K562 (cell line): Measurements from ENCODE around the gene TRAF3IP1. TPM values are rescaled to one million over a fixed set of nuclear protein-coding genes. Genes with fewer than 3 reads are reported as not detected.
A peak's percentile ranks its signal among the peaks of the same experiment; 100 is the strongest.

ENCODE experiments used
- ATAC-seq: fragments of 200-7000 bp; cut with Tn5 transposase; 3 replicates; pipeline ENCODE4 v1.9.1; 2020; ENCODE audit warnings: moderate library complexity
- BruUV-seq: library from RNA; stranded (reverse); fragments of 400-500 nt; replicated peaks from 2 replicates; lab custom pipeline; 2021; lab: Mats Ljungman, UMichigan
- CTCF ChIA-PET: fragments of 300-600 bp; formaldehyde crosslinking; extraction: SDS; loops from one replicate; lab custom pipeline; 2021; ENCODE audit warnings: low intra/inter-chr PET ratio; lab: Yijun Ruan, JAX
- POLR2A ChIA-PET: fragments of 300-600, 350-650 bp; sonication (Branson Sonifier 250); formaldehyde crosslinking; extraction: SDS; loops from one replicate; lab custom pipeline; 2021; ENCODE audit warnings: antibody characterized with exemption, inconsistent platforms; lab: Yijun Ruan, JAX
- DNase-seq, 4 experiments: peaks; one replicate each; pipeline versions ENCODE4 v3.0.0 to v3.0.0-alpha.2; 2011 to 2018; ENCODE audit warnings: low spot score in 3 of 4, mixed read lengths in 3 of 4; ENCODE audit errors: extremely low read depth in 1 of 4
- FAIRE-seq: peaks from 2 replicates; lab custom pipeline; 2011; peaks lifted over from hg19 to GRCh38; lab: Jason Lieb, UNC
- H2AFZ ChIP-seq: 2 replicates; pipeline ENCODE4 v1.6.0; 2011; ENCODE audit warnings: low read depth, low read length, control low read depth, inconsistent platforms
- H3K27ac ChIP-seq: fragments of 200-600 bp; 3 replicates; pipeline ENCODE4 v1.8.0; 2011; ENCODE audit warnings: low read depth, mild to moderate bottlenecking, control low read depth, inconsistent platforms, low read length, moderate library complexity, mixed read lengths; ENCODE audit errors: extremely low read depth
- H3K27me3 ChIP-seq, 2 experiments: fragments of 300-600 bp in 1 of 2; 2 replicates in 1 of 2; 3 replicates in 1 of 2; pipeline versions ENCODE4 v1.6.0 to v1.8.0; 2011; ENCODE audit warnings: inconsistent platforms in 2 of 2, low read length in 2 of 2, mild to moderate bottlenecking in 1 of 2, mixed read lengths in 1 of 2, moderate library complexity in 1 of 2; ENCODE audit not compliant: control insufficient read depth in 2 of 2, insufficient read depth in 2 of 2
- H3K36me3 ChIP-seq: fragments of 300-600 bp; 3 replicates; pipeline ENCODE4 v1.8.0; 2011; ENCODE audit warnings: mild to moderate bottlenecking, low read length, inconsistent platforms; ENCODE audit not compliant: control insufficient read depth, insufficient read depth
- H3K4me1 ChIP-seq, 2 experiments: fragments of 200-600 bp in 1 of 2; replicated peaks in 1 of 2; 2 replicates in 1 of 2; 3 replicates in 1 of 2; pipeline versions ENCODE4 v1.5.1 to v1.8.0; 2011; ENCODE audit warnings: inconsistent platforms in 2 of 2, low read length in 2 of 2, mild to moderate bottlenecking in 1 of 2, mixed read lengths in 1 of 2, moderate library complexity in 1 of 2; ENCODE audit not compliant: control insufficient read depth in 2 of 2, insufficient read depth in 2 of 2
- H3K4me2 ChIP-seq: 2 replicates; pipeline ENCODE4 v1.6.1; 2011; ENCODE audit warnings: low read length, control low read depth, inconsistent platforms, mixed read lengths; ENCODE audit not compliant: insufficient read depth
- H3K4me3 ChIP-seq: fragments of 200-600 bp; sonication (generic), shearing (Covaris generic); 2 replicates; pipeline ENCODE4 v1.5.1; 2016; ENCODE audit warnings: control low read depth, inconsistent platforms
- H3K79me2 ChIP-seq: fragments of 200-600 bp; 3 replicates; pipeline ENCODE4 v1.8.0; 2011; ENCODE audit warnings: low read length, inconsistent platforms; ENCODE audit not compliant: control insufficient read depth, insufficient read depth
- H3K9ac ChIP-seq, 2 experiments: 2 replicates each; pipeline versions ENCODE4 v1.6.0 to v1.6.1; 2011; ENCODE audit warnings: low read depth in 2 of 2, low read length in 2 of 2, control low read depth in 1 of 2, inconsistent platforms in 1 of 2, mild to moderate bottlenecking in 1 of 2, mixed read lengths in 1 of 2; ENCODE audit not compliant: insufficient read depth in 1 of 2
- H3K9me1 ChIP-seq: one replicate; pipeline ENCODE4 v1.6.0; 2011; ENCODE audit warnings: inconsistent platforms, mild to moderate bottlenecking, low read length, moderate library complexity; ENCODE audit not compliant: control insufficient read depth, insufficient read depth
- H3K9me3 ChIP-seq: replicated peaks from 2 replicates; pipeline ENCODE4 v1.5.1; 2011; ENCODE audit warnings: low read depth, low read length, inconsistent platforms; ENCODE audit not compliant: control insufficient read depth, insufficient read depth
- H4K20me1 ChIP-seq: replicated peaks from 2 replicates; pipeline ENCODE4 v1.6.1; 2011; ENCODE audit warnings: low read length, inconsistent platforms, mixed read lengths; ENCODE audit not compliant: control insufficient read depth, insufficient read depth
- C11orf30 ChIP-seq: fragments of 450-650 bp; IDR thresholded peaks from 2 replicates; pipeline ENCODE4 v1.6.1; 2016; ENCODE audit warnings: low read depth, mild to moderate bottlenecking
- CHCHD3 ChIP-seq: fragments of 250-450 bp; sonication (Bioruptor Pico); IDR thresholded peaks from 2 replicates; pipeline ENCODE4 v2.1.2; 2022; ENCODE audit warnings: mild to moderate bottlenecking
- CREB1 ChIP-seq, 2 experiments: sonication (generic) in 1 of 2; formaldehyde crosslinking in 1 of 2; IDR thresholded peaks; 2 replicates each; pipeline versions ENCODE4 v1.6.1 to v1.8.0; 2012 to 2022; ENCODE audit warnings: inconsistent platforms in 1 of 2, mild to moderate bottlenecking in 1 of 2, missing genetic modification reagents in 1 of 2, moderate library complexity in 1 of 2
- ELF1 ChIP-seq: fragments of 200-800 bp; sonication (Bioruptor generic); IDR thresholded peaks from 2 replicates; pipeline ENCODE4 v1.6.1; 2016; ENCODE audit warnings: missing genetic modification characterization, missing compliant biosample characterization
- ETS2 ChIP-seq: IDR thresholded peaks from 2 replicates; pipeline ENCODE4 v1.6.1; 2016; ENCODE audit warnings: borderline replicate concordance, missing genetic modification characterization, mild to moderate bottlenecking, moderate library complexity, missing compliant biosample characterization; ENCODE audit not compliant: poor library complexity, severe bottlenecking
- HMG20A ChIP-seq: fragments of 450-650 bp; formaldehyde crosslinking; conservative IDR thresholded peaks from 2 replicates; pipeline ENCODE4 v1.4.0; 2020; ENCODE audit warnings: mild to moderate bottlenecking, mixed read lengths
- HNRNPK ChIP-seq: fragments of 200-400 bp; formaldehyde crosslinking; IDR thresholded peaks from one replicate; pipeline ENCODE4 v1.6.1; 2018; ENCODE audit warnings: mild to moderate bottlenecking, low read depth, low read length; ENCODE audit not compliant: poor library complexity, severe bottlenecking
- NCOR1 ChIP-seq: fragments of 450-650 bp; IDR thresholded peaks from 2 replicates; pipeline ENCODE4 v1.6.1; 2016; ENCODE audit warnings: mild to moderate bottlenecking, moderate library complexity
- NELFE ChIP-seq: IDR thresholded peaks from 2 replicates; pipeline ENCODE4 v1.6.1; 2011; ENCODE audit warnings: mild to moderate bottlenecking; ENCODE audit not compliant: insufficient read depth, insufficient read length
- POLR2AphosphoS5 ChIP-seq: IDR thresholded peaks from 2 replicates; pipeline ENCODE4 v1.6.1; 2011; ENCODE audit warnings: mild to moderate bottlenecking, low read depth, low read length, moderate library complexity; ENCODE audit not compliant: control insufficient read depth, insufficient read depth
- SAP30 ChIP-seq: fragments of 200-600 bp; sonication (generic); IDR thresholded peaks from 2 replicates; pipeline ENCODE4 v1.6.1; 2012; ENCODE audit warnings: borderline replicate concordance, low read depth, mild to moderate bottlenecking, moderate library complexity, low read length, control low read depth, inconsistent platforms; ENCODE audit not compliant: insufficient read depth, poor library complexity, severe bottlenecking
- SREBF1 ChIP-seq: fragments of 150-350 bp; IDR thresholded peaks from 2 replicates; pipeline ENCODE4 v1.6.1; 2014; ENCODE audit warnings: antibody characterized with exemption, low read depth, low read length, borderline replicate concordance
- TSC22D4 ChIP-seq: fragments of 450-650 bp; IDR thresholded peaks from 2 replicates; pipeline ENCODE4 v1.6.1; 2016; ENCODE audit warnings: missing genetic modification characterization, missing biosample characterization, control low read depth
- ZNF140 ChIP-seq: fragments of 250-450 bp; sonication (Bioruptor Pico); IDR thresholded peaks from 2 replicates; pipeline ENCODE4 v1.8.0; 2021; ENCODE audit warnings: moderate library complexity, mild to moderate bottlenecking, inconsistent platforms
- ZNF324 ChIP-seq: fragments of 250-450 bp; sonication (Bioruptor Pico); IDR thresholded peaks from 2 replicates; pipeline ENCODE4 v1.4.0; 2020; ENCODE audit warnings: mild to moderate bottlenecking
- ZNF77 ChIP-seq: fragments of 250-450 bp; sonication (Bioruptor Pico); IDR thresholded peaks from 2 replicates; pipeline ENCODE4 v1.5.0; 2020
- WGBS: fragments of 100-300 bp; shearing (Covaris generic); methylation state at CpG from one replicate; pipeline ENCODE4 v1.1.6; 2016; ENCODE audit warnings: low coverage, mixed read lengths; ENCODE audit not compliant: insufficient coverage; ENCODE audit errors: missing lambda C conversion rate; 5-methylcytosine and 5-hydroxymethylcytosine counted together
- in situ Hi-C: fragments of 300-500 bp; cut with MboI; formaldehyde crosslinking; loops from 4 replicates; pipeline ENCODE4 v1.15.0; 2018; ENCODE audit warnings: inconsistent platforms, mixed read lengths
- intact Hi-C: fragments of 100-400 bp; cut with micrococcal nuclease; formaldehyde crosslinking; loops from 2 replicates; pipeline ENCODE4 v1.14.2; 2022
- polyA plus RNA-seq, 8 experiments: library from polyadenylated mRNA; depleted of rRNA in 4 of 8; stranded (reverse) in 5 of 8; unstranded in 3 of 8; fragments of >200 nt; fragmentation: Nextera tagmentation in 2 of 8; fragmentation: Illumina TruSeq in 1 of 8; extraction: Ambion mirVana in 2 of 8; extraction: Trizol in 1 of 8; gene quantifications; 2 replicates each; pipeline versions ENCODE4 v1.2.1 to v1.2.3, GENCODE V29; 2011 to 2014; ENCODE audit warnings: inconsistent platforms in 1 of 8, missing spikeins in 1 of 8
- total RNA-seq, 7 experiments: library from RNA; depleted of rRNA in 6 of 7; stranded (reverse); fragments of >200 nt in 6 of 7; fragmentation: Illumina TruSeq in 2 of 7; extraction: Trizol in 2 of 7; gene quantifications; 2 replicates each; pipeline versions ENCODE4 v1.2.1 to v1.2.3, GENCODE V29; 2011 to 2021; ENCODE audit warnings: low replicate concordance in 1 of 7
- TF ChIP-seq, protein P1 (sequence below): fragments of 450-650 bp; IDR thresholded peaks from 2 replicates; pipeline ENCODE4 v1.6.1; 2017; ENCODE audit warnings: antibody characterized with exemption, mild to moderate bottlenecking

Gene TRAF3IP1
- total and polyA plus RNA-seq, 9 of the 15 experiments (the other 6 are each of a cell fraction or from before 2014, with no cell fraction given) = 1.3 to 7.4 (median 3.4) TPM

DNA sequence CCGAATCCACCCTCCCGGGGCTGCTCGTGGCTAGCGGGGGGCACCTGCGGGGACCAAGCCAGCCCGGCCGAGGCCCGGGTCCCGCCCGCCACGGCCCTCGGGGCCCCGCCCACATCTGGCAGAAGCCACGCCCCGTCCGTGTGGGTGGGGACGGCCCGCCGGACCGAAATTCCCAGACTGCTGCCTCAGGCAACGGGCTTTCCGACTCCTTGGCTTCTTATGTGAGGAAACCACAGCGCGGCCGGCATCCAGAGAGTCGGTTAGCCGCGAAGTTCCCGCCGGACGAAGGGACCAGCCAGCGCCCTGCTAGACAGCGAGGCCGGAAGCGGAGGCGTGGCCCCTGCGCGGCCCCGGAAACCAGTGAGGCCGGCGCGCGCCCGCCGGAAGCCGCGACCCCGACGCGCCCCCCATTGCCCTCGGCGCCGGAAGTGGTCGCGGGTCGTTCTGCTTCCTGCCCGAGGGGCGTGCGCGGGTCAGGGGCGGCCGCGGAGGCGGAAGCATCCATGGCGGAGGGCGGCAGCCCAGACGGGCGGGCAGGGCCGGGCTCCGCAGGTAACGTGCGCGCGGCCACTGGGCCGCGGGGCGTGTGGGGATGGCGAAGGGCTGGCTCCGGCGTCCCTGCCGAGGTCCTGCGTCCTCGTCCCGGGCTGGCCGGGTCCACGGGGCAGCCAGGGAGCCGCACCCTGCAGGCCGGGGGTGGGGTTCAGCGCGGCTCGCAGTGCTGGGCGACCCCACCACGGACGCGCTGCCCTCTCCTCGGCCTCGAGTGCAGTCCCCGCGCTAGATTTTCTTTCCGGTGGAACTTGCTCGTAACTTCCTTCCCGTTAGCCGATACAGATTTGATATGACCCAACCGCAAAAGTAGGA is 106.5 kb downstream of the TRAF3IP1 start, which contains the start of gene ASB1:
ASB1 (plus strand) TSS at position 360 of the 867 bp plus-strand sequence; CDS start at position 504, 144 bp downstream.
- Histone ChIP-seq H3K4me3 (peak within 1 kb of the TSS; percentile 73), H3K9ac (peak within 1 kb of the TSS; percentile 91 to 98), H3K27me3 (no peaks in the 10 kb centered on the region), H3K27ac (peak within 1 kb of the TSS; percentile 96), H3K4me2 (peak within 1 kb of the TSS; percentile 96), H3K9me3 (no peaks in the 10 kb centered on the region), H2AFZ (peak within 1 kb of the TSS; percentile 87), H3K4me1 (peaks cover 50 to 64% of the 10 kb centered on the region in 2 experiments), H3K36me3 (peaks cover 28% of the 10 kb centered on the region), H3K79me2 (peaks cover 56% of the 10 kb centered on the region), H3K9me1 (no peaks in the 10 kb centered on the region), H4K20me1 (no peaks in the 10 kb centered on the region)
- ChIA-PET CTCF (no interaction called here), POLR2A (interaction anchor here (0.8 to 1.2 kb wide), 3 partner anchors 9 to 17 kb away, joined by 3 to 4 read pairs (median 3); no protein-coding TSS in a partner anchor)
- FAIRE-seq (no peak), ATAC-seq (peak; percentile 74), DNase-seq (peak; percentile 79 to 83 (median 82))
- WGBS = 1% methylated on average over 10 of the region's 104 CpGs
- intact Hi-C loops = no loop called here
- BruUV-seq = no TSS peak
- in situ Hi-C loops = no loop called here
- TF ChIP-seq CHCHD3 = no peak
- TF ChIP-seq CREB1 (IDR thresholded peaks at IDR 0.05) = no peak
- peak; percentile 19; the same call in 1 of the 2 replicates for TF ChIP-seq CREB1 (CRISPR knock-in tag; IDR thresholded peaks at IDR 0.05)
- TF ChIP-seq NCOR1 = no peak
- peak; percentile 63 for TF ChIP-seq ELF1 (tag)
- TF ChIP-seq SREBF1 = no peak
- no peak for TF ChIP-seq HNRNPK
- no peak for TF ChIP-seq ZNF140 (CRISPR knock-in tag)
- no peak for TF ChIP-seq NELFE
- no peak for TF ChIP-seq ZNF324 (CRISPR knock-in tag)
- TF ChIP-seq TSC22D4 (tag) = no peak
- TF ChIP-seq POLR2AphosphoS5 = 0 out of 2 replicates have a peak, but pooled peaks have one; percentile 37
- TF ChIP-seq C11orf30 = no peak
- TF ChIP-seq HMG20A (CRISPR knock-in tag) = no peak
- TF ChIP-seq SAP30 = peak; percentile 29
- TF ChIP-seq, protein P1, sequence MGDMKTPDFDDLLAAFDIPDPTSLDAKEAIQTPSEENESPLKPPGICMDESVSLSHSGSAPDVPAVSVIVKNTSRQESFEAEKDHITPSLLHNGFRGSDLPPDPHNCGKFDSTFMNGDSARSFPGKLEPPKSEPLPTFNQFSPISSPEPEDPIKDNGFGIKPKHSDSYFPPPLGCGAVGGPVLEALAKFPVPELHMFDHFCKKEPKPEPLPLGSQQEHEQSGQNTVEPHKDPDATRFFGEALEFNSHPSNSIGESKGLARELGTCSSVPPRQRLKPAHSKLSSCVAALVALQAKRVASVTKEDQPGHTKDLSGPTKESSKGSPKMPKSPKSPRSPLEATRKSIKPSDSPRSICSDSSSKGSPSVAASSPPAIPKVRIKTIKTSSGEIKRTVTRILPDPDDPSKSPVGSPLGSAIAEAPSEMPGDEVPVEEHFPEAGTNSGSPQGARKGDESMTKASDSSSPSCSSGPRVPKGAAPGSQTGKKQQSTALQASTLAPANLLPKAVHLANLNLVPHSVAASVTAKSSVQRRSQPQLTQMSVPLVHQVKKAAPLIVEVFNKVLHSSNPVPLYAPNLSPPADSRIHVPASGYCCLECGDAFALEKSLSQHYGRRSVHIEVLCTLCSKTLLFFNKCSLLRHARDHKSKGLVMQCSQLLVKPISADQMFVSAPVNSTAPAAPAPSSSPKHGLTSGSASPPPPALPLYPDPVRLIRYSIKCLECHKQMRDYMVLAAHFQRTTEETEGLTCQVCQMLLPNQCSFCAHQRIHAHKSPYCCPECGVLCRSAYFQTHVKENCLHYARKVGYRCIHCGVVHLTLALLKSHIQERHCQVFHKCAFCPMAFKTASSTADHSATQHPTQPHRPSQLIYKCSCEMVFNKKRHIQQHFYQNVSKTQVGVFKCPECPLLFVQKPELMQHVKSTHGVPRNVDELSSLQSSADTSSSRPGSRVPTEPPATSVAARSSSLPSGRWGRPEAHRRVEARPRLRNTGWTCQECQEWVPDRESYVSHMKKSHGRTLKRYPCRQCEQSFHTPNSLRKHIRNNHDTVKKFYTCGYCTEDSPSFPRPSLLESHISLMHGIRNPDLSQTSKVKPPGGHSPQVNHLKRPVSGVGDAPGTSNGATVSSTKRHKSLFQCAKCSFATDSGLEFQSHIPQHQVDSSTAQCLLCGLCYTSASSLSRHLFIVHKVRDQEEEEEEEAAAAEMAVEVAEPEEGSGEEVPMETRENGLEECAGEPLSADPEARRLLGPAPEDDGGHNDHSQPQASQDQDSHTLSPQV = 0 out of 2 replicates have a peak, but pooled peaks have one; percentile 21
- no peak for TF ChIP-seq ZNF77 (CRISPR knock-in tag)
- no peak for TF ChIP-seq ETS2 (tag)
